ENCODE results near the gene SMIM17.
"Not testable (repeated sequence)": the region's sequence is repeated elsewhere in the genome, so short reads cannot be mapped to it uniquely, and the experiment has no call there.

Gene SMIM17

DNA sequence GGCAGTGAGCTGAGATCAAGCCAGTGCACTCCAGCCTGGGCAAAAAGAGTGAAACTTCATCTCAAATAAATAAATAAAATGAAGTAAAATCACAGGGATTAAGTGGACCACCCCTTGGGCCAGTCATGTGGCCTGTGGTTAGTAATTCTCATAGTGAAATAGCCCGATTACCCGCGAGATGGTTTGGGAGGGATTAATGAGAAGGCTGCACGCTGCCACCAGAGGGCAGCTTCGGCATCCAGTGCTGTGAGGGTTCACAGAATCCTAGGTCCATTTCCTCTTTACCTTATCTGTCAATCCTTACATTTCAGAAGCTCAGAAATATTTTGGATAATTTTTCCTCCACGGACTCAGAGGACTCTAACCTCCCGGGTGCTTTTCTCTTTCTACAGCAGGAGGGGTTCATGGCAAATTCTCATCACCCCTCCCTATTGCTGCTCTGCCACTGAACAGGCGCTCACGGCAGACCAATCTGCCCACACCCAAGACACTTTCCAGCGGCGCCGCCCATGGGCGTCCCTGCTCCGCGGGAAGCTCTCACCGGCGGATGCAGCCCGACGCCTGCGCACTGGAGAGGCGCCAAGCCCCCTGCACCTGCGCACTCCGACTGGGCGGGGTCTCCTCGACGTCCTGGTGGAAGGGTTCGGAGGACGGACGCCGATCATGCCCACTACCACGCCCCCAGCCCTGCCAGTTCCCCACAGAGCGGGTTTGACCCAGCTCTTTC, 17.6 kb downstream of the SMIM17 start:
- DNase-seq = peak; percentile 26

DNA sequence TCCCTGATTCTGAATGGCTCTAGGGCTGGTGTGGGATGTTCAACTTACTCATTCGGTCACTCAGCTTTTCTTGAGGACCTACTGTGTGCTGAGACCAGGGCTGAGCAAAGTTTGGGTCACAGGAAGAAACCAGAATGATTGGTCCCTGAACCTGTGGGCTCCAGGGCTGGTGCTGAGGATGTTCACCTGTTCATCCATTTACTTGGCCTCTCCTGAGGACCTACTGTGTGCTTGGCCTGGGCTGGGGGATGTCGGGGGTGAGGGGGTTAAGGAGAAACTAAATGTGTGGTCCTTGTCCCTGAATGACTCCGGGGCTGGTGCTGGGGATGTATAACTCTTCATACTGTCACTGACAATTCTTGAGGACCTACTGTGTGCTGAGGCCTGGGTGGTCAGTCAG, 18.3 kb downstream of the SMIM17 start:
- no peak for DNase-seq

DNA sequence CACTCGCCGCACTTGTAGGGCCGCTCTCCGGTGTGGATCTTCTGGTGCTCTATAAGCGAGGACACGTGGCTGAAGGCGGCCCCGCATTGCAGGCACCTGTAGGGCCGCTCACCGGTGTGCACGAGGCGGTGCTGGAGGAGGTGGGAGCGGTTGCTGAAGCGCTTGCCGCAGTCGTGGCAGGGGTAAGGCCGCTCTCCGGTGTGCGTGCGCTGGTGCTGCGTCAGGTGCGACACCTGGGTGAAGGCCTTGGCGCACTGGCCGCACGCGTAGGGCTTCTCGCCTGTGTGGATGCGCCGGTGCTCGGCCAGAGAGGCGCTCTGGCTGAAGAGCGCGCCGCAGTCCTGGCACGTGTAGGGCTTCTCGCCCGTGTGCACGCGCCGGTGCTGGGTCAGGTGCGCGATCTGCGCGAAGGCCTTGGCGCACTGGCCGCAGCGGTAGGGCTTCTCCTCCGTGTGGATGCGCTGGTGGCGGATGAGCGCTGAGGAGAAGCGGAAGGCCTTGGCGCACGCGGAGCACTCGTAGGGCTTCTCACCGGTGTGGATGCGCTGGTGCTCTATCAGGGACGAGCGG, 21.1 kb downstream of the SMIM17 start:
- no peak for DNase-seq

DNA sequence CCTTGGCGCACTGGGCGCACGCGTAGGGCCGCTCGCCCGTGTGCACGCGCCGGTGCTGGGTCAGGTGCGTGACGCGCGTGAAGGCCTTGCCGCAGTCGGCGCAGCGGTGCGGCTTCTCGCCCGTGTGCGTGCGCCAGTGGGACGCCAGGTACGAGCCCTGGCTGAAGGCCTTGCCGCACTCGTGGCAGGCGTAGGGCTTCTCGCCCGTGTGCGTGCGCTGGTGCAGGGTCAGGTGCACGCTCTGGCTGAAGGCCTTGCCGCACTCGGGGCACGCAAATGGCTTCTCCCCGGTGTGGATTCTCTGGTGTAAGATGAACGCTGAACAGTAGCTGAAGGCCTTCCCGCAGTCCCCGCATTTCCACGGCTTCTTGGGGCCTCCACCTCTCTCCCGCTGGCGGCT, 21.6 kb downstream of the SMIM17 start:
- DNase-seq = no peak

DNA sequence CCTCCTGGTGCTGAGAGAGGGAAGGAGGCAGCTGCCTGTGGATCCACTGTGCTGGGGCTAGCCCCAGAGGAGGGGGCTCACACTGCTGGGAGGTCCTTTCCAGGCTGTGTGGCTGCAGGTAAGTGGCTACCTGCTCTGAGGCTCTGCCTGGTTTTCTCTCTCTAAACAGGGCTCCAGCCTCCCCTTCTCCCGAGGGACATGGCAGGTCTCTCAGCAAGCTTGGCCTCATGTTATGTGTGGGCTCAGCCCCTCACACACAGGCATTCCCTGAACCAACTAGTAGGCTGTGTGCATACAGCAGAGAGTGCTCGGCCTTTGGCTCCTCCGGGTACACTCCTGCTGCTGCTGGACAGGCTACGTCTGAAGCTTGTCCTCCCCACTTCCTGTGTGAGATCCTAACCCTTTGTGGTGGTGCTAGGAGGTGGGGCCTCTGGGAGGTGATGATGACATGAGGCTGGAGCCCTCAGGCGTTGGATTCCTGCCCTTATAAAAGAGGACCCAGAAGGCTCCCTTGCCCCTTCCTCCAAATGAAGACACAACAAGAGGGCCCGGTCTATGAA, 24.4 kb downstream of the SMIM17 start:
- DNase-seq = no peak

DNA sequence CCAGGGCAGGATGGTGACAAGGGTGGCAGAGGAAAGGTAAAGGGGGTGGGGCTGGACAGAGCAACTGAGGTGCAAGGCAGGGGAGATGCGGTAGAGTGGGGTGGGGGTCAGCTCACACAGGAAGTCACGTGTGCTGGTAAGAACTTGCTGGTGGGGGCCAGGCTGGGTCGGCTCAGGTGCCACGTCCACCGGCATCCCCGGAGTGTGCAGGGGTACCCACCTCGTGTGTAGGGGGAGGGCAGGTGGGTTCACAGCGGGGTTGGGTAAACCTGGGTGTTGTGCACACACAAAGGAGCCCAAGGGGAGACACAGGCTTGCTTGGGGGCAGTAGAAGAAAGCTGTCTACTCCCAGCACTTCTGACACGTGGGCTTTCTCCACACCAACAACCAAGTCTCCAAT, 25.7 kb downstream of the SMIM17 start:
- no peak for DNase-seq

DNA sequence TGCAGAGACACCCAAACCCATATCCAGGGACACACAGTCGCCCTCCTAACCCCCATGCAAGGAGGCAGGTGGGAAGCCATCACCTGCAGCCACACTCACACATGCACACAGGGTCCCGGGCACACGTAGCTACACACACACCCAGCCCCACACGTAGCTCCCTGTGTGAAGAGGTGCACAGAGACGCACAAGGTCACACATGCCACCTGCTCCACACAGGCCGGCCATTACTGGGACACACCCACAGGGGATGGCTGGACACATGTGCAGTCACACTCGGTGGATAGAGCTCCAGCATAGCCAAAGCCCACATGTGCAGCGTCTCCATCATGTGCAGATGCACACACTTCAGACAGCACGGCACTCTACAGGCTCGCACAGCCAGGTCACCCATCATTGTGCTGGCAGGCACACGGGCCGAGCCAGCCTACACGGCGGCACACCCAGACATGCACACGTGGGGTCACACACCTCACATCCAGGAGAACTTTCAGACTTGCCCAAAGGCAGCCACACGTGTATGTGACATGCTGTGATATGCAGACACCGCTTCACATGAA, 27.5 kb downstream of the SMIM17 start:
- DNase-seq = no peak

DNA sequence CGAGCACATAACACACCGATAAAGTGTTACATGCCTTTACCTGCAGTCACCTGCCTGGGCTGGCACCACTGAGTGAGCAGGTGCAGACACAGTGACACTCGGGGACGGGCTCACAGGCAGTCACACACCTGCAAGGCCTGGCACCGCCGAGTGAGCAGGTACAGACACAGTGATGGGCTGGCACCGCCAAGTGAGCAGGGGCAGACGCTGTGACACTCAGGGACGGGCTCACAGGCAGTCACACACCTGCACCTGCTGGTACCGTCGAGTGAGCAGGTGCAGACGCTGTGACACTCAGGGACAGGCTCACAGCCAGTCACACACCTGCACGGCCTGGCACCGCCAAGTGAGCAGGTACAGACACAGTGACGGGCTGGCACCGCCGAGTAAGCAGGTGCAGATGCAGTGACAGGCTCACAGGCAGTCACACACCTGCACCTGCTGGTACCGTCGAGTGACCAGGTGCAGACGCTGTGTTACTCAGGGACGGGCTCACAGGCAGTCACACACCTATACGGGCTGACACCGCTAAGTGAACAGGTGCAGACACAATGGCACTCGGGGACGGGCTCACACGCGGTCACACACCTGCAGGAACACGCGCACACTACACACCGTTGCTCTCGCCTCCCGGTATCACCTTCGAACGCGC, 28.1 kb downstream of the SMIM17 start:
- DNase-seq = peak; percentile 22

DNA sequence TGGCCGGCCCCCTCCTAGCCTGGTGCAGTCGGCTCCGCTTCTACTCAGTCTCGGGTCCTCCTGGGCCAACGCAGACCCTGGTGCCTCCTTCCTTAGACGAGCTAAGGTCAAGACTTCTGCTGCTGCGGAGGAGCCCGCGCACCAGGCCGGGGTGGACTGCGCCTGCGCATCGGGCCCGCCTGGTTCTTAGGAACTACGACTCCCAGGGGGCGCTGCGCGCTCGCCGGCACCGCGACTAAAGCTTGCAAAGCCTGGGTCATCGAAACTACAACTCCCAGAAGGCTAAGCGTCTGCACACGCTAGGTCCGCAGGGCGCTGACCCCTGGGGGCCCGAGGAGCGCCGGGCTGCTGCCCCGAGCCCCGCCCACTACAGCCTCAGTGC, 28.6 kb downstream of the SMIM17 start, which contains the start of gene ZNF835:
Gene ZNF835 (minus strand): TSS at position 145 of the 382 bp plus-strand sequence. CDS start 6,559 bp downstream, outside the sequence.
- DNase-seq = peak; percentile 93

DNA sequence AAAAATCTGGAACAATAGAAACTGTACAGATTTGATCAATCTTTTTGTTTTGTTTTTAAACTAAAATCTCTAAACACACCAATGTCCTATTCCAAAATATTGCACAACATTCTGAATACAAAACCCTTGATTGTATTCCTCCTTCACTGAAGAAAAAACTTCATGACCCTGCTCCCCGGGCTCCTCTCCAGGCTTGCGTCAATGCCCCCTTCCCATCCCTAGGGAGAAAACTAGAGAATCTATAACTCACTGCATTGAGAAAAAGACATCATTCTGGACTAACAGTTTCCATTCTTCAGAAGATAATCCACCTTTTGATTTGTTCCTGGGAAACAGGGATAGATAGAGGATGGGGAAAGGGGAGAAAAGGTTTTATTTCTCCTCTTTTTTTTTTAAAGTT, 29.7 kb downstream of the SMIM17 start:
- not testable (repeated sequence) for DNase-seq

DNA sequence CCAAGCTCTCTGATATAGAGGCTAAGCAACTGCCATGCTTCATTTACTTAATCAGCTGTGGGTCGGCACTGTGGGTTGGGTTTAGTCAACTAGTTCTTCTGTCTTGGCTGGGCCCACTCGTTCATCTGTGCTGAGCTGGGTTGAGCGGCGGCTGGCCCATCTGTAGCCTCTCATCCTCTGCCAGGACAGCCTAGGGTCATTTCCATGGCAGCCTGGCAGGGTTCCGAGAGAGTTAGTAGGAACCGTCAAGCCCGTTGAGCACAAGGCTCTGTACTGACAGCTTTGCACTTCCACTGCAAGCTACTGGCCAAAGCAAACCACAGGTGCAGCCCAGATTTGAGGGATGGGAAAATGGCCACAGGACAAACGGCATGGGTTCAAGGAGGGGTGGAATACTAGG, 35.2 kb downstream of the SMIM17 start:
- no peak for DNase-seq

DNA sequence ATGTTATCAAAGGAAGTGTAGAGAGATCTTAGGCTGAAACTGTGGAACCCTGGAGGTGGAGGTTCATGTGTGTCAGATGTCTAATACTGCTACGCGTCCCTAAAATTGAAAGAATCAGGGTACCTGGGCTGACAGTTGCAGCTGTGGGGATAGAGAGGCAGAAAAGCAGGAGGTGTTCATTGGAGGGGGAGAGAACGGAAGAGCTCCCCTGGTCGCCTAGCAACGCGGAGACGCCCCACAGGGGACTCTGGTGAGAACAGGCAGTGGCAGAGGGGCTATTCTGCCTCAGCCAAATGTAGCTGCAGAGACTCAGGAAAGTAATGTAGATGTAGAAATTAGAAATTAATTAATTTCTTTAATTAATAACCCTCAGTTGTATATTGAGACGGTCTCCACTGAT, 38.7 kb downstream of the SMIM17 start:
- DNase-seq = no peak

DNA sequence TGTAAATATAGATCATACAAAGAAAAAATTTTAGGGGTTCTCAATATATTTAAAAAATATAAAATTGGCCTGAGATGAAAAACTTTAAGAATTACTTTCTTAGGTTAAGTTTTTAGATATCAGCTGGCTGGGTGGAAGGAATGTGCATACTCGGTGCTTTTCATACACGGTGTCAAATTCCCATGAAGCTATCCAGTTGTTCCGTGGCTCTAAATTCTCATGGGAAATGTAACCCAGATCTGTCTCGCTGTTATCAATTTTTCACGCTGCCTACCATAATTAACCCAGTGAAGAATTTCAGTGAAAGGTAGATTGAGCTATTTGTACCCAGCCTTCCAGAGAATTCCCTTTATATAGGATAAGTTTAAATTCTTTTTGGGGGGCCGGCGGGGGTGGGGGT, 40.2 kb downstream of the SMIM17 start:
- DNase-seq = no peak

DNA sequence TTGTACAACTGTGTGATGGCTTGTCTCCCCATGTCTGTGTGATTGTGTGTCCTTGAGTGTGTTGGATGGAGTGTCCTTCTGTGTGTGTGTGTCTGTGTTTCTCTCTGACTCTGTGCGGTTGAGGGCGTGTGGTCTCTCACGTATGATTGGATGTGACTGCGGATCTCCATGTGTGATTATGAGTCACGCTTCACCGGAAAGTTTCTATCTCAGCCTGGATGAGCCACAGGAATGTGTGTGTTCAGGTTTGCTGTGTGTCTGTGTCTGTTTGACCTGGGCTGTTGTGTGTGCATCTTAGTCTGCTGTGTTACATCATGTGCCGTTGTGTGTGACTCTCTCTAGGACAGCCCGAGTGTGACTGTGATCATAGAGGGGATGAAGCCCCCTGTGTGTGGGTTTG, 44.1 kb downstream of the SMIM17 start:
- no peak for DNase-seq

DNA sequence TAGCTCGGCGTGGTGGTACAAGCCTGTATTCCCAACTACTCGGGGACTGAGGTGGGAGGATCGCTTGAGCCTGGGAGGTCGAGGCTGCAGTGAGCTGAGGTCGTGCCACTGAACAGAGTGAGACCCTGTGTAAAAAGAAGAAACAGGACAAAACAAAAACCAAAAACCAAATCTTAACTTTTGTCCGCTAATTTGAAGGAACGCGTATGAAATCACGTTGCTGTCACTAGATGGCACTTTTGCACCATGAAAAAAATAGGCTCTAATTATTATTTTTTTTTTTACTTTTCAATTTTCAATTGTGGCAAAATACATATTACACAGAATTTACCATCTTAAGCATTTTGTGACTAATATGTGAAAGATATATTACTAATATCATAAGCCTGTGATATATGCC, 46.2 kb downstream of the SMIM17 start:
- no peak for DNase-seq

DNA sequence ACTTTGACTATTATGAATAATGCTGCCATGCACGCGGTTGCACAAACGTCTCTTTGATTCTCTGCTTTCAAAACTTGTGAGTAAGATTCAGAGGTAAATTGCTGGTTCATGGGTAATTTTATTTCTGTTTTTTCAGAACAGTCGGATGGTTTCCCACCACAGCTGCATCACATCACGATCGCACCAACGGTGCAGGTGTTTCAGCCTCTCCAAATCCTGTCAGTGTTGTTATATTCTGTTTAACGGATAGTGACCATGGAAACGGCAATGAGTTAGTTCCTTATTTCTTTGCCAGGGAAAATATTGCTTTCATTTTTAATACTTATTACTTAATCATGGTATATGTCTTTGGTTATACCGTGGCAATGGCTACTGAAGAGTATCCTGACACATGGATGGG, 47.7 kb downstream of the SMIM17 start:
- DNase-seq = no peak

DNA sequence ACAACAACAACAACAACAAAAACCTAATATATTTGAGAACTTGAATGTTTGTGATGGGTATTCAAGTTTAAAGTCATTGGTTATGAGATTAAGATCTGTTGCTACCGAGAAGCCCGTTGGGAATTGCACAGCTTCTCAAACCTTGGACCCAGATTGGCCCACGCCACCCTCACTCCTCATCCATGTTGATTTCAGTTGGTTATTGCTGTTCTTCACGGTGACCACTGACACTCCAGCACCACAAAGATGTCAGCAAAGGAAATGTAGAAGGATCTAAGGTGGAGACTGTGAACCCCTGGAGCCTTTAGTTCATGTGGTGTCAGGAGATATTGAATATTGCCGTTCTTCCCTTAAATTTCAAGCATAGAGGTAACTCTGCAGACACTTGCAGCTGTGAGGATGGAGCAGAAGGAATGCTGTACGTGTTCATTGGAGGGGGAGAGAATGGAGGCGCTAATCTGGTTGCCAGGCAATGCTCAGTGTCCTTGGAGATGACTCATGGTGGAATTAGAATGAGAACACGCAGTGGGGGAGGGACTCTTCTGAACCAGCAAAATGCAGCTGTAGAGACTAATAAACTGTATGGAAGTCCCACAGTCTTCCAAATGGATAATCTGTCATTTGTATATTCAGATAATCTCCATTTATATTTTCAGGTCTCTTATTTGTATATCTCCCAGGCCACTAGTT, 49.4 kb downstream of the SMIM17 start:
- DNase-seq = no peak

DNA sequence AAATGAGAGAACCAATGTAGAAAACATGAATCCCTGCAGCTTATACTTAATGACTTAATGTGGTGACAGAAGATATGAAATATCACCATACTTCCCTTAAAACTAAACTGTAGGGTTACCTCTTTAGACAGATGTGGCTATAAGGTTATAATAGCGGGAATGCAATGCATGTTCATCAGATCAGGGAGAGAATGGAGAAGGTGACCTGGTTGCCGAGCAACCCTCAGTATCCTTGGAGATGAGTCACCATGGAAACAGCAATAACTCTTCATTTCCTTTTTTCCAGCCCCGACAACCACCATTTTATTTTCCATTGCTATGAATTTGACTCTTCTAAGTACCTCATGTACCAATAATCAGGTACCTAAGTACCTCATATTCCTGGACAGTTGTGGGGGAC, 56.6 kb downstream of the SMIM17 start:
- DNase-seq = no peak

DNA sequence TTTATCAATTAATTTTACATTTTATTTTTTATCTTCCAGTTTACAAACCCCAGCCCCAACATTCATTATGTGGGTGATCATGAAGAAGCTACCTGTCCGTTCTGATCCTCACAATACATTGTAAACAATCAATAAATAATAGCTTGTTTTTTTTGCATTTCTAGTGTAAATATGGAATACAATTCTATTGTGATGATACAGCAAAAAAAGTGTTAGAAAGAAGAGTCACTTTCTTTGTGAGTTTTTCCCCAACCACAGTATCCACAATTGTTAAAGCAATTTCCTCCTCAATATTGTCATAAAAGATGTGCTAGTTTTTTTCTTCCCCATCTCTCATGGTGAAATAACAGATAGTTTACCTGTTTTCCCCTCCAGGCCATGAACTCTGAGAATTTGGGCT, 58.9 kb downstream of the SMIM17 start:
- no peak for DNase-seq

DNA sequence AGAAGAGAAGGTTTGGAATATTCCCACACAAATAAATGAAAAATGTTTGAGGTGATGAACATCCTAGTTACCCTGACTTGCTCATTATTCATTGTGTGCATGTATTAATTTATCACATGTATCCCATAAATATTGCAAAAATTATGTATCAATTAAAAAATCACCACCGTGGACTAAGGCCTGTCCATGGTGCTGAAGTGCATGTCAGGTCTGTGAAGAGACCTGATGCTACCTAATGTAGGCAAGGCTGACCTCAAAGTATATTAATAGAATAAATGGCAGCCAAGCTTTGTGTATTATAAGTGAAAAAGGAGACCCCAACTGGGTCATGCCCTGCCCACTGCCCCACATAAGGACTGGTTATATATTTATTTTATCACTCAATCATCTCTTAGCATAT, 63.0 kb downstream of the SMIM17 start:
- DNase-seq = no peak

All from right hindlimb (tissue), 1 donor.